Epidermal melanocyte (primary cell): ENCODE measurements around the gene LZTR1.
"Not testable (repeated sequence)": the region's sequence is repeated elsewhere in the genome, so short reads cannot be mapped to it uniquely, and the experiment has no call there.

Source experiments
- DNase-seq: peaks from one replicate; pipeline ENCODE4 v3.0.0; 2011; ENCODE audit warnings: low spot score; ENCODE audit not compliant: insufficient read length

The LZTR1 gene

GRCh38 chr22:20965104-20965887 lies 16.8 kb upstream of the LZTR1 start:
- no peak for DNase-seq

GRCh38 chr22:20965888-20966855 lies 15.9 kb upstream of the LZTR1 start:
- no peak for DNase-seq

GRCh38 chr22:20966883-20967696 lies 15.0 kb upstream of the LZTR1 start, which contains the start of gene AIFM3:
Gene AIFM3 (plus strand): TSS chr22:20967255. CDS start chr22:20967945, 690 bp downstream.
- DNase-seq = no peak

- no peak for DNase-seq
Measured at GRCh38 chr22:20967697-20968211, 14.3 kb upstream of the LZTR1 start.

- no peak for DNase-seq
Measured at GRCh38 chr22:20968281-20968977, 13.7 kb upstream of the LZTR1 start.

- DNase-seq = no peak
Measured at GRCh38 chr22:20970939-20971657, 11.0 kb upstream of the LZTR1 start.

GRCh38 chr22:20972014-20972694 lies 9.9 kb upstream of the LZTR1 start:
- DNase-seq = not testable (repeated sequence)

GRCh38 chr22:20972933-20973577 lies 9.0 kb upstream of the LZTR1 start:
- DNase-seq = no peak

GRCh38 chr22:20973634-20974286 lies 8.3 kb upstream of the LZTR1 start:
- no peak for DNase-seq

- no peak for DNase-seq
Measured at GRCh38 chr22:20974336-20974955, 7.7 kb upstream of the LZTR1 start.

- DNase-seq = no peak
Measured at GRCh38 chr22:20975541-20976290, 6.4 kb upstream of the LZTR1 start.

- no peak for DNase-seq
Measured at GRCh38 chr22:20976291-20976877, 5.7 kb upstream of the LZTR1 start.

GRCh38 chr22:20977019-20977418 lies 5.1 kb upstream of the LZTR1 start:
- no peak for DNase-seq

GRCh38 chr22:20977516-20978170 lies 4.5 kb upstream of the LZTR1 start:
- DNase-seq = no peak

- DNase-seq = no peak
Measured at GRCh38 chr22:20978419-20978818, 3.7 kb upstream of the LZTR1 start.

GRCh38 chr22:20979243-20979809 lies 2.8 kb upstream of the LZTR1 start:
- DNase-seq = no peak
